SK-N-SH (cell line): ENCODE measurements around the gene EIF4H. TPM values are rescaled to one million over a fixed set of nuclear protein-coding genes. Genes with fewer than 3 reads are reported as not detected.

Experiments used
- CTCF ChIA-PET: fragments of 300-600, 350-600 bp; formaldehyde crosslinking; extraction: SDS; loops from one replicate; lab custom pipeline; 2021; lab: Yijun Ruan, JAX
- POLR2A ChIA-PET: fragments of 350-600 bp; sonication (Branson Sonifier 250); formaldehyde crosslinking; extraction: SDS; loops from one replicate; lab custom pipeline; 2020; ENCODE audit warnings: antibody characterized with exemption, inconsistent platforms; lab: Yijun Ruan, JAX
- DNase-seq: peaks from one replicate; pipeline ENCODE4 v3.0.0; 2012
- H2AFZ ChIP-seq: fragments of 200-600 bp; sonication (generic); 2 replicates; pipeline ENCODE4 v1.8.1; 2016; ENCODE audit warnings: antibody characterized with exemption, mild to moderate bottlenecking, low read depth
- H3F3A ChIP-seq: fragments of 200-600 bp; sonication (generic); replicated peaks from 2 replicates; pipeline ENCODE3; 2016; ENCODE audit warnings: antibody characterized with exemption, mild to moderate bottlenecking; ENCODE audit not compliant: insufficient read depth
- H3K27ac ChIP-seq, 2 experiments: fragments of 200-500 bp in 1 of 2; fragments of 200-600 bp in 1 of 2; sonication (Bioruptor generic) in 1 of 2; sonication (generic), shearing (Covaris generic) in 1 of 2; 2 replicates each; pipeline versions ENCODE4 v1.5.1 to v1.6.1; 2014 to 2016; ENCODE audit warnings: low read depth in 2 of 2, inconsistent platforms in 1 of 2, low read length in 1 of 2, mild to moderate bottlenecking in 1 of 2, mixed read lengths in 1 of 2
- H3K27me3 ChIP-seq: fragments of 200-600 bp; sonication (generic), shearing (Covaris generic); 2 replicates; pipeline ENCODE4 v1.6.1; 2016; ENCODE audit warnings: mixed run types; ENCODE audit not compliant: insufficient read depth
- H3K36me3 ChIP-seq, 2 experiments: fragments of 200-500 bp in 1 of 2; fragments of 200-600 bp in 1 of 2; sonication (Bioruptor generic) in 1 of 2; sonication (generic) in 1 of 2; replicated peaks in 1 of 2; 2 replicates each; pipeline versions ENCODE3 to v1.5.1; 2014 to 2016; ENCODE audit warnings: low read length in 1 of 2, mild to moderate bottlenecking in 1 of 2; ENCODE audit not compliant: insufficient read depth in 2 of 2, control insufficient read depth in 1 of 2
- H3K4me1 ChIP-seq, 2 experiments: fragments of 200-500 bp in 1 of 2; fragments of 200-600 bp in 1 of 2; sonication (Bioruptor generic) in 1 of 2; sonication (generic), shearing (Covaris generic) in 1 of 2; 2 replicates each; pipeline versions ENCODE4 v1.5.1 to v1.6.1; 2014 to 2016; ENCODE audit warnings: low read depth in 1 of 2, low read length in 1 of 2, mixed run types in 1 of 2; ENCODE audit not compliant: insufficient read depth in 2 of 2, control insufficient read depth in 1 of 2
- H3K4me2 ChIP-seq: fragments of 200-600 bp; sonication (generic), shearing (Covaris generic); 2 replicates; pipeline ENCODE4 v1.6.1; 2017; ENCODE audit warnings: mixed run types
- H3K4me3 ChIP-seq, 2 experiments: fragments of 200-500 bp in 1 of 2; fragments of 200-600 bp in 1 of 2; sonication (Bioruptor generic) in 1 of 2; sonication (generic), shearing (Covaris generic) in 1 of 2; 2 replicates each; pipeline versions ENCODE4 v1.5.1 to v1.8.1; 2014 to 2016; ENCODE audit warnings: low read depth in 2 of 2, inconsistent platforms in 1 of 2, low read length in 1 of 2, mild to moderate bottlenecking in 1 of 2, mixed read lengths in 1 of 2, moderate library complexity in 1 of 2
- H3K79me2 ChIP-seq: fragments of 200-600 bp; sonication (generic); 2 replicates; pipeline ENCODE4 v1.8.1; 2017; ENCODE audit warnings: mild to moderate bottlenecking; ENCODE audit not compliant: insufficient read depth
- H3K9ac ChIP-seq: fragments of 200-600 bp; sonication (generic); 2 replicates; pipeline ENCODE4 v1.6.1; 2017; ENCODE audit warnings: mixed run types
- H3K9me2 ChIP-seq: fragments of 200-600 bp; sonication (generic); 2 replicates; pipeline ENCODE4 v1.6.1; 2017; ENCODE audit warnings: mixed run types
- H3K9me3 ChIP-seq: fragments of 200-600 bp; sonication (generic); 2 replicates; pipeline ENCODE4 v1.6.1; 2017; ENCODE audit warnings: mixed run types, mild to moderate bottlenecking, moderate library complexity
- H4K20me1 ChIP-seq: fragments of 200-600 bp; sonication (generic); 2 replicates; pipeline ENCODE4 v1.6.1; 2017; ENCODE audit warnings: mild to moderate bottlenecking, mixed run types; ENCODE audit not compliant: insufficient read depth
- CHD2 ChIP-seq: fragments of 150-350 bp; IDR thresholded peaks from 2 replicates; pipeline ENCODE4 v1.6.1; 2018; ENCODE audit warnings: low read length; ENCODE audit not compliant: partially characterized antibody
- ELF1 ChIP-seq: IDR thresholded peaks from 2 replicates; pipeline ENCODE4 v1.4.0; 2012
- EP300 ChIP-seq, 2 experiments: IDR thresholded peaks; 2 replicates each; pipeline versions ENCODE4 v1.4.0 to v1.6.1; 2012; ENCODE audit warnings: borderline replicate concordance in 1 of 2, low read depth in 1 of 2, low read length in 1 of 2
- FOSL2 ChIP-seq: IDR thresholded peaks from 2 replicates; pipeline ENCODE4 v1.4.0; 2012; ENCODE audit warnings: low read depth, mild to moderate bottlenecking, moderate library complexity, borderline replicate concordance
- FOXJ3 ChIP-seq: sonication (generic); formaldehyde crosslinking; IDR thresholded peaks from 2 replicates; pipeline ENCODE4 v1.5.1; 2020; ENCODE audit warnings: mild to moderate bottlenecking, missing genetic modification reagents
- FOXM1 ChIP-seq: IDR thresholded peaks from 2 replicates; pipeline ENCODE4 v1.4.0; 2012; ENCODE audit warnings: low read depth, mild to moderate bottlenecking
- GATA2 ChIP-seq: sonication (generic); formaldehyde crosslinking; IDR thresholded peaks from 2 replicates; pipeline ENCODE4 v1.5.0; 2020; ENCODE audit warnings: mild to moderate bottlenecking, missing genetic modification reagents
- JUND ChIP-seq: IDR thresholded peaks from 2 replicates; pipeline ENCODE4 v1.4.0; 2012
- MEF2A ChIP-seq: IDR thresholded peaks from 2 replicates; pipeline ENCODE4 v1.4.0; 2012; ENCODE audit warnings: low read depth, borderline replicate concordance
- MXI1 ChIP-seq: IDR thresholded peaks from 2 replicates; pipeline ENCODE4 v1.6.1; 2012; ENCODE audit warnings: mild to moderate bottlenecking, low read depth, low read length, improper control_type of control experiment
- NFIC ChIP-seq: IDR thresholded peaks from 2 replicates; pipeline ENCODE4 v1.4.0; 2012; ENCODE audit warnings: borderline replicate concordance
- RAD21 ChIP-seq: IDR thresholded peaks from 2 replicates; pipeline ENCODE4 v1.6.1; 2012; ENCODE audit warnings: mild to moderate bottlenecking, low read length
- TAF1 ChIP-seq: IDR thresholded peaks from 2 replicates; pipeline ENCODE4 v1.6.1; 2012; ENCODE audit warnings: low read depth, mild to moderate bottlenecking, low read length, moderate library complexity, borderline replicate concordance
- TCF12 ChIP-seq: IDR thresholded peaks from 2 replicates; pipeline ENCODE4 v1.4.0; 2012
- USF2 ChIP-seq: fragments of 150-350 bp; IDR thresholded peaks from 2 replicates; pipeline ENCODE4 v1.6.1; 2017; ENCODE audit warnings: antibody characterized with exemption, low read length, low read depth, borderline replicate concordance
- WGBS: methylation state at CpG from one replicate; pipeline ENCODE4 v1.1.6; 2017; ENCODE audit warnings: low lambda C conversion rate; 5-methylcytosine and 5-hydroxymethylcytosine counted together
- polyA plus RNA-seq, 3 experiments: library from polyadenylated mRNA; depleted of rRNA; stranded (reverse); fragments of >200 nt; gene quantifications; 2 replicates each; pipeline ENCODE4 v1.2.3, GENCODE V29; 2012
- TF ChIP-seq, protein P1 (sequence below): IDR thresholded peaks from 2 replicates; pipeline ENCODE4 v1.6.1; 2012; ENCODE audit warnings: mild to moderate bottlenecking, low read depth, low read length, moderate library complexity
- TF ChIP-seq, protein P2 (sequence below): IDR thresholded peaks from 2 replicates; pipeline ENCODE4 v1.4.0; 2012; ENCODE audit warnings: low read depth

EIF4H gene
- polyA plus RNA-seq, 1 of the 3 experiments (the other 2 are of a cell fraction), result 468 TPM

GRCh38 chr7:74153736-74154135 is 20.4 kb upstream of the EIF4H start:
- no peaks in the 10 kb centered on the region for H4K20me1 ChIP-seq
- TF ChIP-seq MEF2A (no peak), TCF12 (no peak), CHD2 (no peak), USF2 (no peak), ELF1 (no peak), EP300 (IDR thresholded peaks at IDR 0.05; ENCODE audit: borderline replicate concordance in 1 of 2, low read depth in 1 of 2, low read length in 1 of 2) (no peak), FOXJ3 (no peak), GATA2 (CRISPR knock-in tag) (no peak), TAF1 (no peak), FOXM1 (no peak), JUND (no peak), RAD21 (no peak), FOSL2 (no peak)
- TF ChIP-seq, protein P1, sequence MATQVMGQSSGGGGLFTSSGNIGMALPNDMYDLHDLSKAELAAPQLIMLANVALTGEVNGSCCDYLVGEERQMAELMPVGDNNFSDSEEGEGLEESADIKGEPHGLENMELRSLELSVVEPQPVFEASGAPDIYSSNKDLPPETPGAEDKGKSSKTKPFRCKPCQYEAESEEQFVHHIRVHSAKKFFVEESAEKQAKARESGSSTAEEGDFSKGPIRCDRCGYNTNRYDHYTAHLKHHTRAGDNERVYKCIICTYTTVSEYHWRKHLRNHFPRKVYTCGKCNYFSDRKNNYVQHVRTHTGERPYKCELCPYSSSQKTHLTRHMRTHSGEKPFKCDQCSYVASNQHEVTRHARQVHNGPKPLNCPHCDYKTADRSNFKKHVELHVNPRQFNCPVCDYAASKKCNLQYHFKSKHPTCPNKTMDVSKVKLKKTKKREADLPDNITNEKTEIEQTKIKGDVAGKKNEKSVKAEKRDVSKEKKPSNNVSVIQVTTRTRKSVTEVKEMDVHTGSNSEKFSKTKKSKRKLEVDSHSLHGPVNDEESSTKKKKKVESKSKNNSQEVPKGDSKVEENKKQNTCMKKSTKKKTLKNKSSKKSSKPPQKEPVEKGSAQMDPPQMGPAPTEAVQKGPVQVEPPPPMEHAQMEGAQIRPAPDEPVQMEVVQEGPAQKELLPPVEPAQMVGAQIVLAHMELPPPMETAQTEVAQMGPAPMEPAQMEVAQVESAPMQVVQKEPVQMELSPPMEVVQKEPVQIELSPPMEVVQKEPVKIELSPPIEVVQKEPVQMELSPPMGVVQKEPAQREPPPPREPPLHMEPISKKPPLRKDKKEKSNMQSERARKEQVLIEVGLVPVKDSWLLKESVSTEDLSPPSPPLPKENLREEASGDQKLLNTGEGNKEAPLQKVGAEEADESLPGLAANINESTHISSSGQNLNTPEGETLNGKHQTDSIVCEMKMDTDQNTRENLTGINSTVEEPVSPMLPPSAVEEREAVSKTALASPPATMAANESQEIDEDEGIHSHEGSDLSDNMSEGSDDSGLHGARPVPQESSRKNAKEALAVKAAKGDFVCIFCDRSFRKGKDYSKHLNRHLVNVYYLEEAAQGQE, result no peak
- TF ChIP-seq, all 33 proteins: peak for 0
- Histone ChIP-seq H3K9ac (no peak overlapping the region), H3F3A (no peaks in the 10 kb centered on the region), H3K36me3 (no peaks in the 10 kb centered on the region), H3K27ac (no peak overlapping the region), H3K9me2 (no peaks in the 10 kb centered on the region), H3K27me3 (no peaks in the 10 kb centered on the region), H2AFZ (no peak overlapping the region; the same call in 1 of the 2 replicates), H3K4me3 (no peak overlapping the region), H3K9me3 (no peaks in the 10 kb centered on the region), H3K4me2 (no peak overlapping the region), H3K4me1 (peaks cover 0 to 2% of the 10 kb centered on the region in 2 experiments; a peak in 1 of 4 replicates), H3K79me2 (no peaks in the 10 kb centered on the region)
- DNase-seq, result no peak
- ChIA-PET POLR2A (interaction anchor here (0.6 kb wide), 1 partner anchor 9 kb away, joined by 3 read pairs; no protein-coding TSS in a partner anchor), CTCF (interaction anchor here (1.6 to 2.1 kb wide), 2 partner anchors 8 to 53 kb away, joined by 5 to 7 read pairs; no protein-coding TSS in a partner anchor)
- 84% methylated on average over 9 of the region's 9 CpGs for WGBS

DNA sequence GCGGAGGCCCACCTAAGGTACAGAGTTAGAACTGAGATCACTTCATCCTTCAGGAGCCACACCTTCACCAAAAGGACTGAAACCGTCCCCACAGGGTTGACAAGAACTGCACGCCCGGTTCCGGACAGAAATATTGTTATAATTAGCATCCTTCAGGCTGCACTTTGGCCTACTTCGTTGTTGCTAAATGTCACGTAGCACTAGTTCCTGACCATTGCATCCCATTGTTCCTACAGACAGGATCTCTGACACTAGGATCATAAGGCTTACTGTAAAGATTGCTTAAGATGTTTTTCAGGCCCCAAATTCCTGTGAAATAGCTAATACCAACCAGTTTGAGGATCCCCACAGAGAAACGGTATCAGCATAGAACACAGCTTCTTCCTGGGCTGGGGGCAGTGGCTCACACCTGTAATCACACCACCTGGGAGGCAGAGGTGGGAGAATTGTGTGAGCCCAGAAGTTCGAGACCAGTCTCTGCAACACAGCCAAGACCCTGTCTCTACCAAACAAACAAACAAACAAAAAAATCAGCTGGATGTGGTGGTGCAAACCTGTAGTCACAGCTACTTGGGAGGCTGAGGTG is 18.3 kb upstream of the EIF4H start:
- H3K27ac ChIP-seq, result no peak overlapping the region
- no peaks in the 10 kb centered on the region for H3K9me3 ChIP-seq
- H3K9me2 ChIP-seq, result no peaks in the 10 kb centered on the region
- no peaks in the 10 kb centered on the region for H3F3A ChIP-seq
- ChIA-PET POLR2A (no interaction called here), CTCF (interaction anchor here (0.6 to 2.0 kb wide), 2 partner anchors 23 to 50 kb away, joined by 3 to 5 read pairs; no protein-coding TSS in a partner anchor)
- TF ChIP-seq FOXJ3 (no peak), MXI1 (no peak), NFIC (no peak)
- TF ChIP-seq, protein P2, sequence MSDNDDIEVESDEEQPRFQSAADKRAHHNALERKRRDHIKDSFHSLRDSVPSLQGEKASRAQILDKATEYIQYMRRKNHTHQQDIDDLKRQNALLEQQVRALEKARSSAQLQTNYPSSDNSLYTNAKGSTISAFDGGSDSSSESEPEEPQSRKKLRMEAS, result no peak
- TF ChIP-seq, protein P1, result no peak
- DNase-seq, result no peak
- H3K36me3 ChIP-seq, result no peaks in the 10 kb centered on the region
- no peak overlapping the region for H3K4me2 ChIP-seq
- no peak overlapping the region for H3K4me3 ChIP-seq
- H2AFZ ChIP-seq, result no peak overlapping the region
- no peak overlapping the region for H3K9ac ChIP-seq
- no peaks in the 10 kb centered on the region for H3K4me1 ChIP-seq
- no peaks in the 10 kb centered on the region for H3K27me3 ChIP-seq
- 88% methylated on average over 9 of the region's 9 CpGs for WGBS
- H3K79me2 ChIP-seq, result no peaks in the 10 kb centered on the region
- no peaks in the 10 kb centered on the region for H4K20me1 ChIP-seq
